ENCODE data around the gene CUEDC2.

CUEDC2 gene

DNA sequence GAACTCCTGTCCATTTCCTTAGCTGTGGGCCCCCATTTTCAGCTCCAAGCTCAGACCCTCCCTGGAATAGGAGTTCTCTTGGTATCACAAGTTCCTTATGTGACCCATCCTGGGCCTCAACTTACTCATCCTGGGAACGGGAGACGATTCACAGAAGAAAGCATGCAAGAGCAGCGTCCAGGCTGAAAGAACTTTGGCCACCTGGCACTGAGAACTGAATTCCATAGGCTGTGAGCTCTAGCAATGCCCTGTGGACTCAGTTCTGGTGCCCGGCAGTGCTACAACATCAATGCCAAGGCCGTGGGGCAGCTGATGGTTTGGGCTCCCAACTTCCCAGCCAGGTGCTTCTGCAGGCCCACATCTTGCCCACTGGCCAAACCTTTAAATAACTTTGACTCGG lies 3.9 kb upstream of the CUEDC2 start:
- Histone ChIP-seq H3F3A (ENCODE audit: insufficient read depth) (0 out of 2 replicates have a peak, but pooled peaks cover 4% of the 10 kb centered on the region), H3K27ac (ENCODE audit: low read depth, low read length) (no peak overlapping the region), H2AFZ (ENCODE audit: low read depth, low read length, severe bottlenecking) (no peak overlapping the region), H3K79me2 (ENCODE audit: insufficient read depth, low read length) (0 out of 2 replicates have a peak, but pooled peaks cover 8% of the 10 kb centered on the region), H3K36me3 (ENCODE audit: low read length) (no peaks in the 10 kb centered on the region), H3K9me3 (ENCODE audit: insufficient read depth, low read length) (no peaks in the 10 kb centered on the region), H3K9ac (ENCODE audit: low read length) (no peak overlapping the region), H3K9me2 (replicated peaks; ENCODE audit: insufficient read depth, low read length) (no peaks in the 10 kb centered on the region), H3K4me3 (ENCODE audit: insufficient read depth, low read length, poor library complexity, severe bottlenecking) (no peak overlapping the region), H3K4me2 (ENCODE audit: low read depth, low read length, poor library complexity, severe bottlenecking) (no peak overlapping the region), H3K27me3 (ENCODE audit: low read length) (no peaks in the 10 kb centered on the region), H4K20me1 (ENCODE audit: low read depth, low read length) (no peaks in the 10 kb centered on the region)
- TF ChIP-seq, protein P1, sequence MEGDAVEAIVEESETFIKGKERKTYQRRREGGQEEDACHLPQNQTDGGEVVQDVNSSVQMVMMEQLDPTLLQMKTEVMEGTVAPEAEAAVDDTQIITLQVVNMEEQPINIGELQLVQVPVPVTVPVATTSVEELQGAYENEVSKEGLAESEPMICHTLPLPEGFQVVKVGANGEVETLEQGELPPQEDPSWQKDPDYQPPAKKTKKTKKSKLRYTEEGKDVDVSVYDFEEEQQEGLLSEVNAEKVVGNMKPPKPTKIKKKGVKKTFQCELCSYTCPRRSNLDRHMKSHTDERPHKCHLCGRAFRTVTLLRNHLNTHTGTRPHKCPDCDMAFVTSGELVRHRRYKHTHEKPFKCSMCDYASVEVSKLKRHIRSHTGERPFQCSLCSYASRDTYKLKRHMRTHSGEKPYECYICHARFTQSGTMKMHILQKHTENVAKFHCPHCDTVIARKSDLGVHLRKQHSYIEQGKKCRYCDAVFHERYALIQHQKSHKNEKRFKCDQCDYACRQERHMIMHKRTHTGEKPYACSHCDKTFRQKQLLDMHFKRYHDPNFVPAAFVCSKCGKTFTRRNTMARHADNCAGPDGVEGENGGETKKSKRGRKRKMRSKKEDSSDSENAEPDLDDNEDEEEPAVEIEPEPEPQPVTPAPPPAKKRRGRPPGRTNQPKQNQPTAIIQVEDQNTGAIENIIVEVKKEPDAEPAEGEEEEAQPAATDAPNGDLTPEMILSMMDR (IDR thresholded peaks at IDR 0.05; ENCODE audit: insufficient read depth, low read length, poor library complexity, severe bottlenecking) = no peak
- TF ChIP-seq EZH2phosphoT487 (conservative IDR thresholded peaks at IDR 0.05; ENCODE audit: low read length) = no peak

DNA sequence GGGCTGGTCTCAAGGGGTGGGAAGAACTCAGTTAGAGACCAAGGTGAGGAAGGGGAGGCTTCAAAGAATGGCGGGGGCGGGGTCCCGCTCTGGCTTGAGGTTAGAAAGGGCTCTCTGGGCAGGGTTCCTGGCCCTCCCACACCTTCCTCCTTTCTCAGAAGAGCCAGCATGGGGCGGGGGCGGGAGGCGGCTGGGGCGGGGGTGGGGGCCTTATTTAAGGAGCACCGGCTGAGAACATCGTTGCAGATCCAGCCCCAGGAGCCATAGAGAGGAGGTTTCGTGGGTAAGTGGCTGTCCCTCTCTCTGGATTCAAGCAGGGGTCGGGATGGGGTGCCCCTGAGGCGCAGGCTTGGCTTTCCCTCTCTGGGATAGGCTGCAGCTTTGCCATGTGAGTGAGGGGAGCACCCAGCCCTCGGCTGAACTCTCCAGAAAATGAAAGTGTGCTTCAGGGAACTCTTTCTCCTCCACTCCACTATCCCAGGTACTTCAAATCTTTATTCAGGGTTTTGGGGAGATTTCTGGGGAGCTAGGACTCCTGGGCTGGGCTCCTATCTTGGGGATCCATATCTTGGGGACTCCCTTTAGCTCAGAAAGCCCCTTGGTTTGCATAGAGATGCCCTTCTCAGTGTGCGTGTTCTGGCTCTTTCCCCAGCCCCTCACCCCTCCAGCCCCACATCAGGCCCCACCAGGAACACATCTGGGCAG lies 3.3 kb upstream of the CUEDC2 start:
- H3K9me3 ChIP-seq (ENCODE audit: insufficient read depth, low read length) = no peaks in the 10 kb centered on the region
- no peak overlapping the region for H2AFZ ChIP-seq (ENCODE audit: low read depth, low read length, severe bottlenecking)
- H4K20me1 ChIP-seq (ENCODE audit: low read depth, low read length) = no peaks in the 10 kb centered on the region
- H3K9me2 ChIP-seq (replicated peaks; ENCODE audit: insufficient read depth, low read length) = no peaks in the 10 kb centered on the region
- no peaks in the 10 kb centered on the region for H3K27me3 ChIP-seq (ENCODE audit: low read length)
- H3K4me3 ChIP-seq (ENCODE audit: insufficient read depth, low read length, poor library complexity, severe bottlenecking) = no peak overlapping the region
- H3K79me2 ChIP-seq (ENCODE audit: insufficient read depth, low read length) = 0 out of 2 replicates have a peak, but pooled peaks cover 8% of the 10 kb centered on the region
- TF ChIP-seq, protein P1 (IDR thresholded peaks at IDR 0.05; ENCODE audit: insufficient read depth, low read length, poor library complexity, severe bottlenecking) = no peak
- TF ChIP-seq EZH2phosphoT487 (conservative IDR thresholded peaks at IDR 0.05; ENCODE audit: low read length) = no peak
- H3K9ac ChIP-seq (ENCODE audit: low read length) = no peak overlapping the region
- no peak overlapping the region for H3K4me2 ChIP-seq (ENCODE audit: low read depth, low read length, poor library complexity, severe bottlenecking)
- no peak overlapping the region for H3K27ac ChIP-seq (ENCODE audit: low read depth, low read length)
- 0 out of 2 replicates have a peak, but pooled peaks cover 5% of the 10 kb centered on the region for H3F3A ChIP-seq (ENCODE audit: insufficient read depth)
- H3K36me3 ChIP-seq (ENCODE audit: low read length) = no peaks in the 10 kb centered on the region

DNA sequence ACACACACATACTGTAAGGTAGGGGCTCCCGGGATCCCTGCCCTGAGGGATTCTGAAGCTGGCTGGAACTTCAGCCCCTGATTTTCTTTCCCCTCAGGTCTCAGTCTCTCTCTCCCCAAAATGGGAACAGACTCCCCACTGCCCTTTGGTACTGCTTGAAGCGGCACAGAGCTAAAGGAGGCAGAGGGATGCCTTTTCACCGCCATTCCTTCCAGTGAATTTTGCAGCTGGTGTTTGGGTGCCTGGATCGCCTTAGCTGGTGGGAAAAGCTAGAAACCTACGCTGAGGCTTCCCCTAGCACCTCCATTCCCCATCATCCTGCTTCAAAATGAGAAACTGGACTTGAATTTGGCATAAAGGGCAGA lies 2.7 kb upstream of the CUEDC2 start:
- H3K4me2 ChIP-seq (ENCODE audit: low read depth, low read length, poor library complexity, severe bottlenecking) = no peak overlapping the region
- no peaks in the 10 kb centered on the region for H3K9me2 ChIP-seq (replicated peaks; ENCODE audit: insufficient read depth, low read length)
- H3F3A ChIP-seq (ENCODE audit: insufficient read depth) = 0 out of 2 replicates have a peak, but pooled peaks cover 5% of the 10 kb centered on the region
- no peak overlapping the region for H3K27ac ChIP-seq (ENCODE audit: low read depth, low read length)
- no peaks in the 10 kb centered on the region for H3K27me3 ChIP-seq (ENCODE audit: low read length)
- TF ChIP-seq, protein P1 (IDR thresholded peaks at IDR 0.05; ENCODE audit: insufficient read depth, low read length, poor library complexity, severe bottlenecking) = no peak
- TF ChIP-seq EZH2phosphoT487 (conservative IDR thresholded peaks at IDR 0.05; ENCODE audit: low read length) = no peak
- 0 out of 2 replicates have a peak, but pooled peaks cover 8% of the 10 kb centered on the region for H3K79me2 ChIP-seq (ENCODE audit: insufficient read depth, low read length)
- no peaks in the 10 kb centered on the region for H3K36me3 ChIP-seq (ENCODE audit: low read length)
- no peaks in the 10 kb centered on the region for H3K9me3 ChIP-seq (ENCODE audit: insufficient read depth, low read length)
- H3K9ac ChIP-seq (ENCODE audit: low read length) = no peak overlapping the region
- no peak overlapping the region for H3K4me3 ChIP-seq (ENCODE audit: insufficient read depth, low read length, poor library complexity, severe bottlenecking)
- no peak overlapping the region for H2AFZ ChIP-seq (ENCODE audit: low read depth, low read length, severe bottlenecking)
- H4K20me1 ChIP-seq (ENCODE audit: low read depth, low read length) = no peaks in the 10 kb centered on the region
